Measurements from ENCODE around the gene OTOG.
A peak's percentile ranks its signal among the peaks of the same experiment; 100 is the strongest.

Gene OTOG

DNA sequence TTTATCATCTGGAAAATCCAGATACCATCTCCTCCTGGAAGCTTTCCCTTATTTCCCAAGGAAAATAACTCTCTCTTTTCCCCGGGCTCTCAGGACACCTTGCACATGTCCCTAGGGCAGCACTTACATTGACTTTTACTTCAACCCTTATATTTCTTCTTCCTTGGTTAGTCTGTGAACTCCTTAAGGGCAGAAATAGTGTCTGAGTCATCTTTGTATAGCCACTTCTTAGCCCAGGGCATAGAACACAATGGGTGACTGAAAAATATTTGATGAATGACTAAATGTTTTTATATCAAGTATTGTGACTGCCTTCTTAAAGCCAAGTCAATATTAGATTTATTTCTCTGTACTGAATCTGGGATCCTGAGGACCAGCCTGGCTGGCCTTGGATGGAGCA is 126.9 kb downstream of the OTOG start:
- Histone ChIP-seq H3K27ac (ENCODE audit: extremely low read depth, low read depth, low read length) (no peak overlapping the region), H3K36me3 (ENCODE audit: control insufficient read depth in 2 of 2, insufficient read depth in 1 of 2, low read length in 2 of 2) (no peaks in the 10 kb centered on the region), H3K9me3 (ENCODE audit: control insufficient read depth, insufficient read depth, low read depth, low read length) (no peaks in the 10 kb centered on the region), H3K4me1 (ENCODE audit: control insufficient read depth, insufficient read depth, low read length) (no peaks in the 10 kb centered on the region), H3K4me3 (ENCODE audit: low read depth, low read length) (no peak overlapping the region)
- TF ChIP-seq, protein P1, sequence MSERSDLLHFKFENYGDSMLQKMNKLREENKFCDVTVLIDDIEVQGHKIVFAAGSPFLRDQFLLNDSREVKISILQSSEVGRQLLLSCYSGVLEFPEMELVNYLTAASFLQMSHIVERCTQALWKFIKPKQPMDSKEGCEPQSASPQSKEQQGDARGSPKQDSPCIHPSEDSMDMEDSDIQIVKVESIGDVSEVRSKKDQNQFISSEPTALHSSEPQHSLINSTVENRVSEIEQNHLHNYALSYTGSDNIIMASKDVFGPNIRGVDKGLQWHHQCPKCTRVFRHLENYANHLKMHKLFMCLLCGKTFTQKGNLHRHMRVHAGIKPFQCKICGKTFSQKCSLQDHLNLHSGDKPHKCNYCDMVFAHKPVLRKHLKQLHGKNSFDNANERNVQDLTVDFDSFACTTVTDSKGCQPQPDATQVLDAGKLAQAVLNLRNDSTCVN (tag by site-specific recombination; optimal IDR thresholded peaks at IDR 0.05): no peak
- TF ChIP-seq, protein P2, sequence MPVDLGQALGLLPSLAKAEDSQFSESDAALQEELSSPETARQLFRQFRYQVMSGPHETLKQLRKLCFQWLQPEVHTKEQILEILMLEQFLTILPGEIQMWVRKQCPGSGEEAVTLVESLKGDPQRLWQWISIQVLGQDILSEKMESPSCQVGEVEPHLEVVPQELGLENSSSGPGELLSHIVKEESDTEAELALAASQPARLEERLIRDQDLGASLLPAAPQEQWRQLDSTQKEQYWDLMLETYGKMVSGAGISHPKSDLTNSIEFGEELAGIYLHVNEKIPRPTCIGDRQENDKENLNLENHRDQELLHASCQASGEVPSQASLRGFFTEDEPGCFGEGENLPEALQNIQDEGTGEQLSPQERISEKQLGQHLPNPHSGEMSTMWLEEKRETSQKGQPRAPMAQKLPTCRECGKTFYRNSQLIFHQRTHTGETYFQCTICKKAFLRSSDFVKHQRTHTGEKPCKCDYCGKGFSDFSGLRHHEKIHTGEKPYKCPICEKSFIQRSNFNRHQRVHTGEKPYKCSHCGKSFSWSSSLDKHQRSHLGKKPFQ (tag by site-specific recombination; IDR thresholded peaks at IDR 0.05): no peak
- no peak for TF ChIP-seq ZNF596 (tag by site-specific recombination; IDR thresholded peaks at IDR 0.05)
- TF ChIP-seq ZNF366 (tag by site-specific recombination; conservative IDR thresholded peaks at IDR 0.05): no peak
- TF ChIP-seq, protein P3, sequence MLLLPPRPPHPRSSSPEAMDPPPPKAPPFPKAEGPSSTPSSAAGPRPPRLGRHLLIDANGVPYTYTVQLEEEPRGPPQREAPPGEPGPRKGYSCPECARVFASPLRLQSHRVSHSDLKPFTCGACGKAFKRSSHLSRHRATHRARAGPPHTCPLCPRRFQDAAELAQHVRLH (tag by site-specific recombination; IDR thresholded peaks at IDR 0.05): no peak
- TF ChIP-seq ZNF138 (tag by site-specific recombination; IDR thresholded peaks at IDR 0.05; ENCODE audit: borderline replicate concordance): no peak
- TF ChIP-seq SETDB1 (IDR thresholded peaks at IDR 0.05; ENCODE audit: insufficient read length, low read length): no peak
- TF ChIP-seq BCL11B (tag by site-specific recombination; IDR thresholded peaks at IDR 0.05; ENCODE audit: low read depth): no peak
- TF ChIP-seq MYNN (tag by site-specific recombination; IDR thresholded peaks at IDR 0.05; ENCODE audit: borderline replicate concordance): no peak
- CTCF ChIA-PET: interaction anchor here (0.8 to 1.2 kb wide), 2 partner anchors 57 to 304 kb away, joined by 3 to 4 read pairs; no protein-coding TSS in a partner anchor
- POLR2A ChIA-PET: no interaction called here

GRCh38 chr11:17682848-17683247 is 135.8 kb downstream of the OTOG start:
- TF ChIP-seq ZNF354C (tag by site-specific recombination; IDR thresholded peaks at IDR 0.05; ENCODE audit: borderline replicate concordance, low read depth): no peak
- CTCF ChIA-PET: interaction anchor here (0.7 to 1.7 kb wide), 3 partner anchors 38 to 48 kb away, joined by 3 to 8 read pairs (median 5); no protein-coding TSS in a partner anchor
- Histone ChIP-seq H3K27ac (ENCODE audit: extremely low read depth, low read depth, low read length) (no peak overlapping the region), H3K9me3 (ENCODE audit: control insufficient read depth, insufficient read depth, low read depth, low read length) (no peaks in the 10 kb centered on the region), H3K4me1 (ENCODE audit: control insufficient read depth, insufficient read depth, low read length) (no peaks in the 10 kb centered on the region), H3K4me3 (ENCODE audit: low read depth, low read length) (no peak overlapping the region), H3K36me3 (ENCODE audit: control insufficient read depth in 2 of 2, insufficient read depth in 1 of 2, low read length in 2 of 2) (no peaks in the 10 kb centered on the region)
- POLR2A ChIA-PET: no interaction called here

DNA sequence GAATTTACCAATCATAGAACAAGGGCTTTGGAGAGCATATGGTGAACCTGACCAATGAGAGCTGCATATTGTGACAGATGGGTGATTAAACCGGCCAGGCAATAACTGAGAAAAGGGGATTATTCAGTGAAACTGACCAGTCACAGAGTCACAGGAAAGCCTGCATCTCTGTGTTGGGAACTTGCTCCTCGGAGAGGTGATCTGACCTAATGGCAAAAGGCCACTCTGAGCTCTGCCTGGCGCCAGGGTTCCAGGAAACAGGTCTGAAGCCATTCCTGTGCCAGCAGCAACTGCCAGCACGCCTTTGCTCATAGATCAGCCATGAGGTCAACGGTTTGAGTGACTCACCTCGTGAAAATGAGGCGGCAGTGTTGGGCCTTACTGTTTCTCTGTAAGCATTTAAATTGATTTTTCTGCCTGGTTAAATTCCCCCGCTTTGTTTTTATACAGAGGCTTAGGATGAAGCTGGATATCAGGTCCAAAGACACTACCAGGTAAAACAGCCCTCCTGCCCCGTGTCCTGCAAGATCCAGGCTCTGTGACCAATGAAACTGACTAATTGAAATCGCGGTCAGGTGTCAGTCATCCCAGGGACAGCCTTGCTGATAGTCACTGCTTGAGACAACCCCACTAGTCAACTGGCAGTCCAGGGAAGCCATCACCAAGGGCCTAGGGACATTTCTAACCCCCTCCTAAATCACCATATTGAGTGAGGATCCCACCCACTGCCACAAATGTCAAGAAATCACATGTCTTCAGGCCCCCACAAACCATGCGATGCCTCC is 136.5 kb downstream of the OTOG start:
- TF ChIP-seq SETDB1 (IDR thresholded peaks at IDR 0.05; ENCODE audit: insufficient read length, low read length) (peak; percentile 24), ZNF248 (tag by site-specific recombination; IDR thresholded peaks at IDR 0.05) (no peak)
- CTCF ChIA-PET: interaction anchor here (0.5 to 1.7 kb wide), 4 partner anchors 39 to 432 kb away, joined by 3 to 8 read pairs (median 4); no protein-coding TSS in a partner anchor

DNA sequence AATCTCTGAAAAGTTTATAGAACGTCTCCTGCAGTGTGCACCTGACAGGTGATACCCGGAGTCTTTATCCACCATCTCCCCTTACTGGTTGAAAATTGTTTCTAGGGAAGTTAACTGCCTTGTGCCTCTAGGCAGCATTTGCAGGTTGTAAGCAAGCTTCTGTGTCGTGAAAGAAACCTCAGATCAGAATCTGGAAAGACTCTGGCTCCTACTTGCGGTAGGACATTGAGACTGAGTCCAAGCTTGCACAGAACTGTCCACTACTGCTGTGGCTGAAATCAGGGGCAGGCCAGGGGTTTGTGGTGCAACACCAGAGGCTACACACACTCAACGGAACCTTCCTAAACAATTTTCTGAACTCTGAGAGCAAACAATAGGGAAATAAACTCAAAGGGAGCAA is 137.5 kb downstream of the OTOG start:
- Histone ChIP-seq H3K27ac (ENCODE audit: extremely low read depth, low read depth, low read length) (no peak overlapping the region), H3K36me3 (ENCODE audit: control insufficient read depth in 2 of 2, insufficient read depth in 1 of 2, low read length in 2 of 2) (no peaks in the 10 kb centered on the region), H3K4me1 (ENCODE audit: control insufficient read depth, insufficient read depth, low read length) (no peaks in the 10 kb centered on the region), H3K9me3 (ENCODE audit: control insufficient read depth, insufficient read depth, low read depth, low read length) (no peaks in the 10 kb centered on the region), H3K4me3 (ENCODE audit: low read depth, low read length) (no peak overlapping the region)
- CTCF ChIA-PET: interaction anchor here (1.7 kb wide), 1 partner anchor 46 kb away, joined by 8 read pairs; no protein-coding TSS in a partner anchor
- POLR2A ChIA-PET: no interaction called here
- TF ChIP-seq ZNF530 (tag by site-specific recombination; IDR thresholded peaks at IDR 0.05; ENCODE audit: low read depth): no peak
- no peak for TF ChIP-seq ZNF843 (tag by site-specific recombination; IDR thresholded peaks at IDR 0.05)
- no peak for TF ChIP-seq ZNF133 (tag by site-specific recombination; IDR thresholded peaks at IDR 0.05)
- no peak for TF ChIP-seq ZFHX2 (tag by site-specific recombination; conservative IDR thresholded peaks at IDR 0.05)
- TF ChIP-seq ZNF404 (tag by site-specific recombination; IDR thresholded peaks at IDR 0.05): no peak
- no peak for TF ChIP-seq ZXDB (tag by site-specific recombination; IDR thresholded peaks at IDR 0.05)
- TF ChIP-seq ZSCAN16 (tag by site-specific recombination; IDR thresholded peaks at IDR 0.05): no peak
- TF ChIP-seq, protein P4, sequence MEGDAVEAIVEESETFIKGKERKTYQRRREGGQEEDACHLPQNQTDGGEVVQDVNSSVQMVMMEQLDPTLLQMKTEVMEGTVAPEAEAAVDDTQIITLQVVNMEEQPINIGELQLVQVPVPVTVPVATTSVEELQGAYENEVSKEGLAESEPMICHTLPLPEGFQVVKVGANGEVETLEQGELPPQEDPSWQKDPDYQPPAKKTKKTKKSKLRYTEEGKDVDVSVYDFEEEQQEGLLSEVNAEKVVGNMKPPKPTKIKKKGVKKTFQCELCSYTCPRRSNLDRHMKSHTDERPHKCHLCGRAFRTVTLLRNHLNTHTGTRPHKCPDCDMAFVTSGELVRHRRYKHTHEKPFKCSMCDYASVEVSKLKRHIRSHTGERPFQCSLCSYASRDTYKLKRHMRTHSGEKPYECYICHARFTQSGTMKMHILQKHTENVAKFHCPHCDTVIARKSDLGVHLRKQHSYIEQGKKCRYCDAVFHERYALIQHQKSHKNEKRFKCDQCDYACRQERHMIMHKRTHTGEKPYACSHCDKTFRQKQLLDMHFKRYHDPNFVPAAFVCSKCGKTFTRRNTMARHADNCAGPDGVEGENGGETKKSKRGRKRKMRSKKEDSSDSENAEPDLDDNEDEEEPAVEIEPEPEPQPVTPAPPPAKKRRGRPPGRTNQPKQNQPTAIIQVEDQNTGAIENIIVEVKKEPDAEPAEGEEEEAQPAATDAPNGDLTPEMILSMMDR (tag by site-specific recombination; IDR thresholded peaks at IDR 0.05): no peak
- TF ChIP-seq ZNF433 (tag by site-specific recombination; IDR thresholded peaks at IDR 0.05; ENCODE audit: low read depth): no peak
- no peak for TF ChIP-seq ZNF600 (tag by site-specific recombination; IDR thresholded peaks at IDR 0.05)
- TF ChIP-seq, protein P5, sequence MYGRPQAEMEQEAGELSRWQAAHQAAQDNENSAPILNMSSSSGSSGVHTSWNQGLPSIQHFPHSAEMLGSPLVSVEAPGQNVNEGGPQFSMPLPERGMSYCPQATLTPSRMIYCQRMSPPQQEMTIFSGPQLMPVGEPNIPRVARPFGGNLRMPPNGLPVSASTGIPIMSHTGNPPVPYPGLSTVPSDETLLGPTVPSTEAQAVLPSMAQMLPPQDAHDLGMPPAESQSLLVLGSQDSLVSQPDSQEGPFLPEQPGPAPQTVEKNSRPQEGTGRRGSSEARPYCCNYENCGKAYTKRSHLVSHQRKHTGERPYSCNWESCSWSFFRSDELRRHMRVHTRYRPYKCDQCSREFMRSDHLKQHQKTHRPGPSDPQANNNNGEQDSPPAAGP (tag by site-specific recombination; IDR thresholded peaks at IDR 0.05): no peak

More for the DNA sequence above, 136.5 kb downstream of the OTOG start:
- POLR2A ChIA-PET: no interaction called here
- H3K27ac ChIP-seq (ENCODE audit: extremely low read depth, low read depth, low read length): no peak overlapping the region
- H3K36me3 ChIP-seq (ENCODE audit: control insufficient read depth in 2 of 2, insufficient read depth in 1 of 2, low read length in 2 of 2): no peaks in the 10 kb centered on the region
- no peak overlapping the region for H3K4me3 ChIP-seq (ENCODE audit: low read depth, low read length)
- H3K4me1 ChIP-seq (ENCODE audit: control insufficient read depth, insufficient read depth, low read length): no peaks in the 10 kb centered on the region
- no peaks in the 10 kb centered on the region for H3K9me3 ChIP-seq (ENCODE audit: control insufficient read depth, insufficient read depth, low read depth, low read length)

Measured in HEK293 (cell line).